Liver (tissue), 3 donors: ENCODE data around the gene GLI3.

ENCODE experiments used
- EGR1 ChIP-seq, 2 donors: IDR thresholded peaks; 2 replicates each; pipeline ENCODE4 v1.6.1; 2016 to 2018; ENCODE audit warnings: antibody characterized with exemption in 2 of 2, low read depth in 2 of 2
- HNF4A ChIP-seq, 2 donors: conservative IDR thresholded peaks; 2 replicates each; pipeline ENCODE4 v1.6.1; 2016; ENCODE audit warnings: antibody characterized with exemption in 2 of 2, mild to moderate bottlenecking in 2 of 2
- HNF4G ChIP-seq: IDR thresholded peaks from 2 replicates; pipeline ENCODE4 v1.6.1; 2016; ENCODE audit warnings: antibody characterized with exemption
- JUND ChIP-seq, 2 donors: IDR thresholded peaks; 2 replicates each; pipeline ENCODE4 v1.6.1; 2016; ENCODE audit warnings: antibody characterized with exemption in 2 of 2
- RAD21 ChIP-seq, 2 donors: IDR thresholded peaks; 2 replicates each; pipeline ENCODE4 v1.6.1; 2016; ENCODE audit warnings: antibody characterized with exemption in 2 of 2, mild to moderate bottlenecking in 2 of 2
- RXRA ChIP-seq, 2 donors: IDR thresholded peaks; 2 replicates each; pipeline ENCODE4 v1.6.1; 2017 to 2018; ENCODE audit warnings: antibody characterized with exemption in 2 of 2, mild to moderate bottlenecking in 1 of 2
- SP1 ChIP-seq: IDR thresholded peaks from 2 replicates; pipeline ENCODE4 v1.6.1; 2018; ENCODE audit warnings: antibody characterized with exemption, mild to moderate bottlenecking
- TAF1 ChIP-seq: conservative IDR thresholded peaks from 2 replicates; pipeline ENCODE4 v1.6.1; 2016; ENCODE audit warnings: antibody characterized with exemption, mild to moderate bottlenecking
- YY1 ChIP-seq: IDR thresholded peaks from 2 replicates; pipeline ENCODE4 v1.6.1; 2016; ENCODE audit warnings: antibody characterized with exemption, mild to moderate bottlenecking
- TF ChIP-seq, protein P1 (sequence below): fragments of 150-350 bp; IDR thresholded peaks from 2 replicates; pipeline ENCODE4 v1.5.1; 2017; ENCODE audit warnings: improper control_type of control experiment, low read depth, low read length; ENCODE audit not compliant: missing input control
- TF ChIP-seq, protein P2 (sequence below): IDR thresholded peaks from 2 replicates; pipeline ENCODE4 v1.6.1; 2016; ENCODE audit warnings: antibody characterized with exemption
- TF ChIP-seq, protein P3 (sequence below): IDR thresholded peaks from 2 replicates; pipeline ENCODE4 v1.6.1; 2016; ENCODE audit warnings: antibody characterized with exemption
- donor health status: healthy.
- donor health status: healthy.

- TF ChIP-seq, protein P1, sequence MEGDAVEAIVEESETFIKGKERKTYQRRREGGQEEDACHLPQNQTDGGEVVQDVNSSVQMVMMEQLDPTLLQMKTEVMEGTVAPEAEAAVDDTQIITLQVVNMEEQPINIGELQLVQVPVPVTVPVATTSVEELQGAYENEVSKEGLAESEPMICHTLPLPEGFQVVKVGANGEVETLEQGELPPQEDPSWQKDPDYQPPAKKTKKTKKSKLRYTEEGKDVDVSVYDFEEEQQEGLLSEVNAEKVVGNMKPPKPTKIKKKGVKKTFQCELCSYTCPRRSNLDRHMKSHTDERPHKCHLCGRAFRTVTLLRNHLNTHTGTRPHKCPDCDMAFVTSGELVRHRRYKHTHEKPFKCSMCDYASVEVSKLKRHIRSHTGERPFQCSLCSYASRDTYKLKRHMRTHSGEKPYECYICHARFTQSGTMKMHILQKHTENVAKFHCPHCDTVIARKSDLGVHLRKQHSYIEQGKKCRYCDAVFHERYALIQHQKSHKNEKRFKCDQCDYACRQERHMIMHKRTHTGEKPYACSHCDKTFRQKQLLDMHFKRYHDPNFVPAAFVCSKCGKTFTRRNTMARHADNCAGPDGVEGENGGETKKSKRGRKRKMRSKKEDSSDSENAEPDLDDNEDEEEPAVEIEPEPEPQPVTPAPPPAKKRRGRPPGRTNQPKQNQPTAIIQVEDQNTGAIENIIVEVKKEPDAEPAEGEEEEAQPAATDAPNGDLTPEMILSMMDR: no peak
- no peak for TF ChIP-seq YY1
- TF ChIP-seq HNF4G: no peak
- TF ChIP-seq EGR1 (IDR thresholded peaks at IDR 0.05; ENCODE audit: low read depth in 2 of 2): no peak
- no peak for TF ChIP-seq SP1
- no peak for TF ChIP-seq TAF1
- TF ChIP-seq RXRA (IDR thresholded peaks at IDR 0.05): no peak
- TF ChIP-seq HNF4A (conservative IDR thresholded peaks at IDR 0.05): no peak
- no peak for TF ChIP-seq RAD21 (IDR thresholded peaks at IDR 0.05)
- TF ChIP-seq, protein P2, sequence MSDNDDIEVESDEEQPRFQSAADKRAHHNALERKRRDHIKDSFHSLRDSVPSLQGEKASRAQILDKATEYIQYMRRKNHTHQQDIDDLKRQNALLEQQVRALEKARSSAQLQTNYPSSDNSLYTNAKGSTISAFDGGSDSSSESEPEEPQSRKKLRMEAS: no peak
- TF ChIP-seq, protein P3, sequence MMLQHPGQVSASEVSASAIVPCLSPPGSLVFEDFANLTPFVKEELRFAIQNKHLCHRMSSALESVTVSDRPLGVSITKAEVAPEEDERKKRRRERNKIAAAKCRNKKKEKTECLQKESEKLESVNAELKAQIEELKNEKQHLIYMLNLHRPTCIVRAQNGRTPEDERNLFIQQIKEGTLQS: no peak
- TF ChIP-seq JUND (IDR thresholded peaks at IDR 0.05): no peak
Observed at GRCh38 chr7:42059275-42059674, 177.7 kb downstream of the GLI3 start.
